Stimulated activated memory B cell treated with anti-CD40 and anti-IgM and Interleukin-4, amounts not matched to agents 10 μg/mL and 1 μg/mL and 100 μg/mL, for 72 hours (primary cell): ENCODE results near the gene FAM168A.
"Not testable (repeated sequence)": the region's sequence is repeated elsewhere in the genome, so short reads cannot be mapped to it uniquely, and the experiment has no call there.

Experiments
- ATAC-seq: fragments of 150-1000 bp; cut with Tn5 transposase; 2 replicates; pipeline ENCODE4 v1.10.0; 2021
- H3K27ac Mint-ChIP-seq: one replicate; pipeline ENCODE4 v1.8.0; 2022; ENCODE audit warnings: mild to moderate bottlenecking, mixed read lengths
- H3K27me3 Mint-ChIP-seq: one replicate; pipeline ENCODE4 v1.8.0; 2022; ENCODE audit warnings: mixed read lengths
- H3K36me3 Mint-ChIP-seq: one replicate; pipeline ENCODE4 v1.8.0; 2022; ENCODE audit warnings: mixed read lengths
- H3K4me1 Mint-ChIP-seq: one replicate; pipeline ENCODE4 v1.8.0; 2022; ENCODE audit warnings: mixed read lengths
- H3K4me3 Mint-ChIP-seq: one replicate; pipeline ENCODE4 v1.8.0; 2022; ENCODE audit warnings: mild to moderate bottlenecking, moderate library complexity, mixed read lengths
- H3K9me3 Mint-ChIP-seq: one replicate; pipeline ENCODE4 v1.8.0; 2022; ENCODE audit warnings: mixed read lengths

FAM168A gene

GRCh38 chr11:73465023-73465675, 132.8 kb downstream of the FAM168A start:
- ATAC-seq: no peak
- Mint-ChIP-seq H3K27me3 (no peaks in the 10 kb centered on the region), H3K36me3 (peaks cover 26% of the 10 kb centered on the region), H3K9me3 (no peaks in the 10 kb centered on the region), H3K4me1 (peaks cover 15% of the 10 kb centered on the region), H3K4me3 (no peak overlapping the region), H3K27ac (no peak overlapping the region)

- Mint-ChIP-seq H3K27ac (no peak overlapping the region), H3K27me3 (no peaks in the 10 kb centered on the region), H3K9me3 (no peaks in the 10 kb centered on the region), H3K36me3 (peaks cover 28% of the 10 kb centered on the region), H3K4me3 (no peak overlapping the region), H3K4me1 (peaks cover 15% of the 10 kb centered on the region)
- no peak for ATAC-seq
Measured at GRCh38 chr11:73464347-73464746, 133.6 kb downstream of the FAM168A start.

GRCh38 chr11:73463359-73463758, 134.6 kb downstream of the FAM168A start:
- Mint-ChIP-seq H3K4me1 (peaks cover 15% of the 10 kb centered on the region), H3K4me3 (no peak overlapping the region), H3K36me3 (peaks cover 28% of the 10 kb centered on the region), H3K27ac (no peak overlapping the region), H3K9me3 (no peaks in the 10 kb centered on the region), H3K27me3 (no peaks in the 10 kb centered on the region)
- no peak for ATAC-seq

GRCh38 chr11:73461964-73462363, 135.9 kb downstream of the FAM168A start:
- H3K27me3 Mint-ChIP-seq: no peaks in the 10 kb centered on the region
- ATAC-seq: no peak
- peaks cover 33% of the 10 kb centered on the region for H3K36me3 Mint-ChIP-seq
- no peaks in the 10 kb centered on the region for H3K9me3 Mint-ChIP-seq
- peak overlapping the region; percentile 5 for H3K27ac Mint-ChIP-seq
- no peak overlapping the region for H3K4me3 Mint-ChIP-seq
- H3K4me1 Mint-ChIP-seq: peaks cover 15% of the 10 kb centered on the region

GRCh38 chr11:73461335-73461840, 136.5 kb downstream of the FAM168A start:
- Mint-ChIP-seq H3K27me3 (no peaks in the 10 kb centered on the region), H3K36me3 (peaks cover 34% of the 10 kb centered on the region), H3K4me3 (no peak overlapping the region), H3K4me1 (peaks cover 15% of the 10 kb centered on the region), H3K9me3 (no peaks in the 10 kb centered on the region), H3K27ac (peak overlapping the region; percentile 5)
- ATAC-seq: no peak

GRCh38 chr11:73458201-73458600, 139.7 kb downstream of the FAM168A start:
- ATAC-seq: no peak
- Mint-ChIP-seq H3K36me3 (peaks cover 36% of the 10 kb centered on the region), H3K27ac (no peak overlapping the region), H3K27me3 (no peaks in the 10 kb centered on the region), H3K9me3 (no peaks in the 10 kb centered on the region), H3K4me3 (no peak overlapping the region), H3K4me1 (peaks cover 15% of the 10 kb centered on the region)

- no peak overlapping the region for H3K4me3 Mint-ChIP-seq
- no peaks in the 10 kb centered on the region for H3K9me3 Mint-ChIP-seq
- no peaks in the 10 kb centered on the region for H3K27me3 Mint-ChIP-seq
- peaks cover 19% of the 10 kb centered on the region for H3K36me3 Mint-ChIP-seq
- ATAC-seq: no peak
- no peak overlapping the region for H3K27ac Mint-ChIP-seq
- no peaks in the 10 kb centered on the region for H3K4me1 Mint-ChIP-seq
Measured at GRCh38 chr11:73454987-73455386, 142.9 kb downstream of the FAM168A start.

GRCh38 chr11:73453562-73453961, 144.3 kb downstream of the FAM168A start:
- H3K4me1 Mint-ChIP-seq: no peaks in the 10 kb centered on the region
- H3K27me3 Mint-ChIP-seq: no peaks in the 10 kb centered on the region
- ATAC-seq: no peak
- H3K27ac Mint-ChIP-seq: no peak overlapping the region
- no peak overlapping the region for H3K4me3 Mint-ChIP-seq
- H3K9me3 Mint-ChIP-seq: no peaks in the 10 kb centered on the region
- H3K36me3 Mint-ChIP-seq: peaks cover 24% of the 10 kb centered on the region

GRCh38 chr11:73452726-73453125, 145.2 kb downstream of the FAM168A start:
- no peak overlapping the region for H3K27ac Mint-ChIP-seq
- H3K27me3 Mint-ChIP-seq: no peaks in the 10 kb centered on the region
- no peaks in the 10 kb centered on the region for H3K9me3 Mint-ChIP-seq
- H3K4me3 Mint-ChIP-seq: no peak overlapping the region
- ATAC-seq: no peak
- H3K4me1 Mint-ChIP-seq: no peaks in the 10 kb centered on the region
- H3K36me3 Mint-ChIP-seq: peaks cover 26% of the 10 kb centered on the region

GRCh38 chr11:73451896-73452295, 146.0 kb downstream of the FAM168A start:
- H3K4me1 Mint-ChIP-seq: no peaks in the 10 kb centered on the region
- no peaks in the 10 kb centered on the region for H3K27me3 Mint-ChIP-seq
- H3K36me3 Mint-ChIP-seq: peaks cover 20% of the 10 kb centered on the region
- H3K4me3 Mint-ChIP-seq: no peak overlapping the region
- H3K27ac Mint-ChIP-seq: no peak overlapping the region
- H3K9me3 Mint-ChIP-seq: no peaks in the 10 kb centered on the region
- no peak for ATAC-seq

GRCh38 chr11:73446766-73447165, 151.1 kb downstream of the FAM168A start:
- Mint-ChIP-seq H3K4me3 (no peak overlapping the region), H3K27me3 (no peaks in the 10 kb centered on the region), H3K9me3 (no peaks in the 10 kb centered on the region), H3K4me1 (no peaks in the 10 kb centered on the region), H3K36me3 (peaks cover 10% of the 10 kb centered on the region), H3K27ac (no peak overlapping the region)
- ATAC-seq: no peak

GRCh38 chr11:73445980-73446379, 151.9 kb downstream of the FAM168A start:
- no peaks in the 10 kb centered on the region for H3K9me3 Mint-ChIP-seq
- peaks cover 15% of the 10 kb centered on the region for H3K36me3 Mint-ChIP-seq
- H3K27me3 Mint-ChIP-seq: no peaks in the 10 kb centered on the region
- H3K4me1 Mint-ChIP-seq: no peaks in the 10 kb centered on the region
- no peak overlapping the region for H3K27ac Mint-ChIP-seq
- ATAC-seq: no peak
- no peak overlapping the region for H3K4me3 Mint-ChIP-seq

GRCh38 chr11:73439002-73439843, 158.7 kb downstream of the FAM168A start:
- H3K27me3 Mint-ChIP-seq: no peaks in the 10 kb centered on the region
- H3K4me1 Mint-ChIP-seq: no peaks in the 10 kb centered on the region
- no peak overlapping the region for H3K4me3 Mint-ChIP-seq
- ATAC-seq: no peak
- no peaks in the 10 kb centered on the region for H3K9me3 Mint-ChIP-seq
- no peak overlapping the region for H3K27ac Mint-ChIP-seq
- peaks cover 17% of the 10 kb centered on the region for H3K36me3 Mint-ChIP-seq

GRCh38 chr11:73436859-73437258, 161.1 kb downstream of the FAM168A start:
- not testable (repeated sequence) for ATAC-seq, H3K4me1 Mint-ChIP-seq, H3K27me3 Mint-ChIP-seq, H3K9me3 Mint-ChIP-seq, H3K4me3 Mint-ChIP-seq, H3K27ac Mint-ChIP-seq
- peaks cover 17% of the 10 kb centered on the region for H3K36me3 Mint-ChIP-seq

- no peaks in the 10 kb centered on the region for H3K27me3 Mint-ChIP-seq
- no peaks in the 10 kb centered on the region for H3K9me3 Mint-ChIP-seq
- no peaks in the 10 kb centered on the region for H3K4me1 Mint-ChIP-seq
- H3K36me3 Mint-ChIP-seq: peaks cover 10% of the 10 kb centered on the region
- ATAC-seq: no peak
- H3K27ac Mint-ChIP-seq: no peak overlapping the region
- no peak overlapping the region for H3K4me3 Mint-ChIP-seq
Measured at GRCh38 chr11:73431396-73431795, 166.5 kb downstream of the FAM168A start.

GRCh38 chr11:73430326-73430725, 167.6 kb downstream of the FAM168A start:
- Mint-ChIP-seq H3K4me1 (no peaks in the 10 kb centered on the region), H3K9me3 (no peaks in the 10 kb centered on the region), H3K27me3 (no peaks in the 10 kb centered on the region), H3K27ac (no peak overlapping the region), H3K4me3 (no peak overlapping the region), H3K36me3 (peaks cover 10% of the 10 kb centered on the region)
- no peak for ATAC-seq
